Measurements from ENCODE around the gene BICRAL.
"Not testable (repeated sequence)": the region's sequence is repeated elsewhere in the genome, so short reads cannot be mapped to it uniquely, and the experiment has no call there.

The BICRAL gene

GRCh38 chr6:42902429-42903263 is 120.8 kb downstream of the BICRAL start:
- not testable (repeated sequence) for DNase-seq

DNA sequence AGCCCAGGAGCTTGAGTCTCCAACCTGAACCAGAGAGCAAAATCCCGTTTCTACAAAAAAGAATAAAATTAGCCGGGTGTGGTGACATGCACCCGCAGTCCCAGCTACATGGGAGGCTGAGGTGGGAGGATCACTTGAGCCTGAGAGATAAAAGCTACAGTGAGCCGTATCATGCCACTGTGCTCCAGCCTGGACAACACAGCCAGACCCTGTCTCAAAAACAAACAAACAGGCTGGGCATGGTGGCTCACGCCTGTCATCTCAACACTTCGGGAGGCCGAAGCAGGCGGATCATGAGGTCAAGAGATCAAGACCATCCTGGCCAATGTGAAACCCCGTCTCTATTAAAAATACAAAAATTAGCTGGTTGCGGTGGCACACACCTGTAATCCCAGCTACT is 122.6 kb downstream of the BICRAL start:
- DNase-seq, result no peak

DNA sequence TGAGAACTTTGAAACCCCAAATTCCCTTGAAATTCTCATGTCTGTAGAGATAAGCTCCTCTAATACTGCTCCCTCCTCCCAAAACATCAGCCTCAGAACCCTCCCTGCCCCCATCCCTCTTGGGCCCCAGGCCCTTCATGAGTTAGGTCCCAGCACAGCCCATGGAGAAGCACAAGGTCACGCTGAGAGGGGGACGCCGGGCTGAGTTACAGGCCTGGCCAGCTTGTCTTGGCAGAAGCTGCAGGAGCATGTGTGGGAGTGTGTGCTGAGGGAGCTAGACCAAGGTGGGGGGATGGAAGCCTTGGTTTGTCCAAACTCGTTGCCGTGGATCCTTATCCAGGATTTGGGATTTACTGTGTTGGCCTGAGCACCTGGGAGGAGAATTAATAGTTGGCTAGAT is 125.5 kb downstream of the BICRAL start:
- no peak for DNase-seq

DNA sequence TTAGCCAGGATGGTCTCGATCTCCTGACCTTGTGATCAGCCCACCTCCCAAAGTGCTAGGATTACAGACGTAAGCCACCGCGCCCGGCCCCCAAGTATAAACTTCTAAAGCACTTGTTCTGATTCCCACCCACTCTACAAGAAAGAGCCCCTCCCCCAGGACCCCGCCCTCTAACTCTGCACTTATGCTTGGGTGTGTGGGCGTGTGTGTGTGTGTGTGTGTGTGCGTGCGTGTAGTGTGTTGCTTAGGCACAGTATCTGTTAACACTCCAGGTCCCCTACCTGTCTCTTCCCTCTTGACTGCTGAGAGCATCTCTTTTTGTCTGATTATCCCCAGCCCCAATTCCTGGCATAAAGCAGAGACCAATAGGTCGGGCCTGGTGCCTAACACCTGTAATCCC is 128.0 kb downstream of the BICRAL start:
- DNase-seq, result no peak

DNA sequence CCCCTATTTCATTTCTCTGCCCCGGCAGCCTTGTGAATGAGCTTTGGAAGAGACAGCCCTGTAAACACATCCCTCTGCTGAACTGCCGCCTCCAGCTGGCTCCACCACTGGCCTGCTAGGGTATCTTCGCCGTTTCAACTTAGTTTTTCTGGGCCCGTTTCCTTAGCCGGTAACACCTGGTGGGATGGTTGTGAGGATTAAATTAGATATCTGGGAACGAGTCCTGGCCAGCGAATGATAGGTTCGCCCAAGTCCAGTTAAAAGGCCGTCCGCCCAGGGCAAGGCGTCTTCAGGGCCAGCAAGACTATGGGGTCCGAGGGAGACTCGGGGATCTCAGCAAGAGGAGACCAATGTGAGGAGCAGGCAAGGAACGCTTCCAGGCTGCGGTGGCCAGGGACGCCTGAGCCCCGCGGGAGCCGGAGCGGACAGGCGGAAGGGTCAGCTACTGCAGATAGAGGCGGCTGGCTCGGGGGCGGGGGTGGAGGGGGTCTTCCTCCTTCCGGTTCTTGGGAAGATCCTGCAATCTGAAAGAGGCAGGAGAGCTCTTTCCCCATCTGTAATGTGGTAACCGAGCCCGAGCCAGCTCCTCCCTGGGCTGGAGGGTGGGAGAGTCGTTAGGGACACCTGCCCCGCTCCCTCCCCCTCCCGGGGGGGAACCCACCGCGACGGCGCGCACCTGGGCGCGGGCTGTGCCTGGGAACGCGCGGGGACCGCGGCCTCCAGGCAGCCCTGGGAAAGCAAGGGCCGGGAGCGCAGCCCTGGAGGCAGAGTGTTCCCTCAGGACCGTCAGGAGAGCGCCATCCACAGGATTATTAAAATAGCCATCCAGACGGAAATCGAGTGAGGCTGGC is 129.5 kb downstream of the BICRAL start:
- DNase-seq, result peak; percentile 71

DNA sequence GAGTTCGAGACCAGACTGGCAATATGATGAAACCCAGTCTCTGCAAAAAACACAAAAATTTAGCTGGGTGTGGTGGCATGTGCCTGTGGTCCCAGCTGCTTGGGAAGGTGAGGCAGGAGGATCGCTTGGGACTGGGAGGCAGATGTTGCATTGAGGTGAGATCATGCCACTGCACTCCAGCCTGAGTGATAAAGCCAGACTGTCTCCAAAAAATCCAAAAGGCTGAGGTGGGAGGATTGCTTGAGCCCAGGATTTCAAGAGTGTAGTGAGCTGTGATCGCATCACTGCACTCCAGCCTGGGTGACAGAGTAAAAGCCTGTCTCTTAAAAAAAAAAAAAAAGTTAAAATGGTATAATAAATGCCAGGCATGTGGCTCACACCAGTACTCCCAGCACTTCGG is 132.7 kb downstream of the BICRAL start:
- DNase-seq, result no peak

- DNase-seq, result no peak
Observed at GRCh38 chr6:42915732-42916131, 133.9 kb downstream of the BICRAL start, which contains the start of gene PTCRA. Gene PTCRA, plus strand, starts transcription at chr6:42916053. Its CDS starts 17 bp downstream, at chr6:42916070.

- DNase-seq, result no peak
Observed at GRCh38 chr6:42916288-42916687, 134.4 kb downstream of the BICRAL start.
